Fibroblast of skin of right biceps (primary cell): ENCODE results near the gene LRRC2.
"Not testable (repeated sequence)": the region's sequence is repeated elsewhere in the genome, so short reads cannot be mapped to it uniquely, and the experiment has no call there.

Experiments
- DNase-seq: peaks from one replicate; pipeline ENCODE4 v3.0.0-alpha.2; 2013

Gene LRRC2

GRCh38 chr3:46551615-46552014 is 14.5 kb downstream of the LRRC2 start:
- DNase-seq: no peak

- no peak for DNase-seq
Observed at GRCh38 chr3:46549989-46550388, 16.1 kb downstream of the LRRC2 start.

GRCh38 chr3:46549408-46549904 is 16.6 kb downstream of the LRRC2 start:
- DNase-seq: no peak

- not testable (repeated sequence) for DNase-seq
Observed at GRCh38 chr3:46548611-46549010, 17.5 kb downstream of the LRRC2 start.

- DNase-seq: no peak
Observed at GRCh38 chr3:46546896-46547440, 19.1 kb downstream of the LRRC2 start.

- DNase-seq: no peak
Observed at GRCh38 chr3:46545818-46546630, 20.1 kb downstream of the LRRC2 start.

- DNase-seq: no peak
Observed at GRCh38 chr3:46544771-46545503, 21.2 kb downstream of the LRRC2 start.

GRCh38 chr3:46542801-46543201 is 23.3 kb downstream of the LRRC2 start:
- DNase-seq: peak; percentile 19

- no peak for DNase-seq
Observed at GRCh38 chr3:46542344-46542743, 23.8 kb downstream of the LRRC2 start.

GRCh38 chr3:46541835-46542234 is 24.3 kb downstream of the LRRC2 start:
- DNase-seq: no peak

GRCh38 chr3:46540550-46540949 is 25.6 kb downstream of the LRRC2 start:
- no peak for DNase-seq

- no peak for DNase-seq
Observed at GRCh38 chr3:46539443-46540005, 26.6 kb downstream of the LRRC2 start.

GRCh38 chr3:46538803-46539442 is 27.2 kb downstream of the LRRC2 start:
- DNase-seq: peak; percentile 74

GRCh38 chr3:46538425-46538802 is 27.7 kb downstream of the LRRC2 start:
- not testable (repeated sequence) for DNase-seq

GRCh38 chr3:46537779-46538178 is 28.3 kb downstream of the LRRC2 start:
- DNase-seq: no peak

- DNase-seq: peak; percentile 34
Observed at GRCh38 chr3:46537316-46537715, 28.8 kb downstream of the LRRC2 start.

- DNase-seq: no peak
Observed at GRCh38 chr3:46536758-46537157, 29.3 kb downstream of the LRRC2 start.

GRCh38 chr3:46535746-46536145 is 30.4 kb downstream of the LRRC2 start:
- no peak for DNase-seq

- DNase-seq: no peak
Observed at GRCh38 chr3:46533091-46533490, 33.0 kb downstream of the LRRC2 start.

- no peak for DNase-seq
Observed at GRCh38 chr3:46527239-46527638, 38.9 kb downstream of the LRRC2 start.

GRCh38 chr3:46524832-46525231 is 41.3 kb downstream of the LRRC2 start:
- DNase-seq: no peak

- DNase-seq: no peak
Observed at GRCh38 chr3:46524008-46524407, 42.1 kb downstream of the LRRC2 start.

- DNase-seq: no peak
Observed at GRCh38 chr3:46523556-46523955, 42.5 kb downstream of the LRRC2 start.
